Astrocyte of the cerebellum (primary cell): ENCODE data around the gene SGPP2.

ENCODE experiments used
- DNase-seq: peaks from one replicate; pipeline ENCODE4 v3.0.0-alpha.2; 2011; ENCODE audit warnings: low read depth
- H3K4me3 ChIP-seq: 2 replicates; pipeline ENCODE4 v1.5.1; 2011; ENCODE audit warnings: mild to moderate bottlenecking, low read depth, low read length, moderate library complexity
- in situ Hi-C: cut with HindIII; loops from 2 replicates; pipeline ENCODE4 v1.10.0; 2017; ENCODE audit warnings: low sequenced_read_pairs
- TF ChIP-seq, protein P1 (sequence below): IDR thresholded peaks from 2 replicates; pipeline ENCODE4 v1.5.1; 2012; ENCODE audit warnings: low read length, low read depth, moderate library complexity, mild to moderate bottlenecking; ENCODE audit errors: missing control alignments

Gene SGPP2

DNA sequence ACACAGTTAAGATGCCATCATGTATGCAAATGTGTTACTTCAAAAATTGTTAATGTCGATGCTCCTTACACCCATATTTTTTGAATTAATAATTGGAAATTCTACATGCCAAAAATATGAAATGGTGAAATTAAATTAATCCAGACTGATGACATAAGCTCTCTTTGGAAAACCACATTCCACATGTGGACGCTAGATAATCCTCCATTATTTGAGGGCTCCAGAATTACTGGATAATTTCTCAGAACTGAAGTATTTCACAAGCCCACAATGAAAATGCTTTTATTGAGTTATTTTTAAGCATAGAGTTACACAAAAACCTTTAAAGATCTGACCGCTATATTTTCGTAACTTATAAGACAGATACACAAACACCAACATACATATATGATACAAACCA is 183.7 kb downstream of the SGPP2 start:
- TF ChIP-seq, protein P1, sequence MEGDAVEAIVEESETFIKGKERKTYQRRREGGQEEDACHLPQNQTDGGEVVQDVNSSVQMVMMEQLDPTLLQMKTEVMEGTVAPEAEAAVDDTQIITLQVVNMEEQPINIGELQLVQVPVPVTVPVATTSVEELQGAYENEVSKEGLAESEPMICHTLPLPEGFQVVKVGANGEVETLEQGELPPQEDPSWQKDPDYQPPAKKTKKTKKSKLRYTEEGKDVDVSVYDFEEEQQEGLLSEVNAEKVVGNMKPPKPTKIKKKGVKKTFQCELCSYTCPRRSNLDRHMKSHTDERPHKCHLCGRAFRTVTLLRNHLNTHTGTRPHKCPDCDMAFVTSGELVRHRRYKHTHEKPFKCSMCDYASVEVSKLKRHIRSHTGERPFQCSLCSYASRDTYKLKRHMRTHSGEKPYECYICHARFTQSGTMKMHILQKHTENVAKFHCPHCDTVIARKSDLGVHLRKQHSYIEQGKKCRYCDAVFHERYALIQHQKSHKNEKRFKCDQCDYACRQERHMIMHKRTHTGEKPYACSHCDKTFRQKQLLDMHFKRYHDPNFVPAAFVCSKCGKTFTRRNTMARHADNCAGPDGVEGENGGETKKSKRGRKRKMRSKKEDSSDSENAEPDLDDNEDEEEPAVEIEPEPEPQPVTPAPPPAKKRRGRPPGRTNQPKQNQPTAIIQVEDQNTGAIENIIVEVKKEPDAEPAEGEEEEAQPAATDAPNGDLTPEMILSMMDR, result no peak
- DNase-seq, result no peak
- H3K4me3 ChIP-seq, result no peak overlapping the region
- in situ Hi-C loops, result loop anchor here (5.0 to 25.0 kb wide), 3 partner anchors 36 to 571 kb away; a partner anchor contains a TSS

DNA sequence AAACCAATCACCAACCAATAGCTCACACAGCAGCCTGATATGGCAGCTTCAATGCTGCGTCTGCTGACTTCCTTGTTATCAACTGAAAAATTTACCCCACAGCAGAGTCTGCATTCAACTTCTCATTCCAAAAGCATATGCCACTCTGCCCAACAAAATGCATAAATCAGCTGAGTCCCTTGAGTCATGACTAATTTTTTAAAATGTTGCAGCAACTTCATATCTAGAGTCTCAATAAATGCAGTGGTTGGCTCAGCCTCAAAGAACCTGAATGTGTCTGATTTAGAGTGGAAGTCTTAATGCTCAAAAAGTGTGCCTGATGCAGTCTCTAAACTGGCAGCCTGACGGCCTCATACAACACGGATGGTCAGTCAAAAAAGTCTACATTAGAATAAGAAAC is 185.0 kb downstream of the SGPP2 start:
- in situ Hi-C loops, result loop anchor here (5.0 to 25.0 kb wide), 3 partner anchors 37 to 572 kb away; a partner anchor contains a TSS
- TF ChIP-seq, protein P1, result no peak
- no peak for DNase-seq
- no peak overlapping the region for H3K4me3 ChIP-seq
